ENCODE results near the gene ARF5.

- TF ChIP-seq, protein P1, sequence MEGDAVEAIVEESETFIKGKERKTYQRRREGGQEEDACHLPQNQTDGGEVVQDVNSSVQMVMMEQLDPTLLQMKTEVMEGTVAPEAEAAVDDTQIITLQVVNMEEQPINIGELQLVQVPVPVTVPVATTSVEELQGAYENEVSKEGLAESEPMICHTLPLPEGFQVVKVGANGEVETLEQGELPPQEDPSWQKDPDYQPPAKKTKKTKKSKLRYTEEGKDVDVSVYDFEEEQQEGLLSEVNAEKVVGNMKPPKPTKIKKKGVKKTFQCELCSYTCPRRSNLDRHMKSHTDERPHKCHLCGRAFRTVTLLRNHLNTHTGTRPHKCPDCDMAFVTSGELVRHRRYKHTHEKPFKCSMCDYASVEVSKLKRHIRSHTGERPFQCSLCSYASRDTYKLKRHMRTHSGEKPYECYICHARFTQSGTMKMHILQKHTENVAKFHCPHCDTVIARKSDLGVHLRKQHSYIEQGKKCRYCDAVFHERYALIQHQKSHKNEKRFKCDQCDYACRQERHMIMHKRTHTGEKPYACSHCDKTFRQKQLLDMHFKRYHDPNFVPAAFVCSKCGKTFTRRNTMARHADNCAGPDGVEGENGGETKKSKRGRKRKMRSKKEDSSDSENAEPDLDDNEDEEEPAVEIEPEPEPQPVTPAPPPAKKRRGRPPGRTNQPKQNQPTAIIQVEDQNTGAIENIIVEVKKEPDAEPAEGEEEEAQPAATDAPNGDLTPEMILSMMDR (IDR thresholded peaks at IDR 0.05 in 4 of 5, conservative IDR thresholded peaks at IDR 0.05 in 1 of 5): no peak
- no peak for TF ChIP-seq POLR2A (IDR thresholded peaks at IDR 0.05)
These were observed 44.2 kb downstream of the ARF5 start for GRCh38 chr7:127632276-127632910.
